Prostate gland (tissue), 2 donors: ENCODE data around the gene GTPBP1. TPM values are rescaled to one million over a fixed set of nuclear protein-coding genes. Genes with fewer than 3 reads are reported as not detected.

Experiments used
- DNase-seq: peaks from one replicate; pipeline ENCODE4 v3.0.0-alpha.2; 2019; ENCODE audit warnings: low spot score
- H3K27ac ChIP-seq, 2 donors: fragments of 200-600 bp; sonication (generic); 2 replicates each; pipeline ENCODE4 v1.5.1; 2017 to 2019
- H3K27me3 ChIP-seq: fragments of 200-600 bp; sonication (generic); replicated peaks from 2 replicates; pipeline ENCODE4 v1.5.1; 2019; ENCODE audit not compliant: insufficient read depth
- H3K36me3 ChIP-seq, 2 donors: fragments of 200-600 bp; sonication (generic); 1 replicate in 1 of 2; 2 replicates in 1 of 2; pipeline versions ENCODE4 v1.5.1 to v1.8.1; 2017 to 2019
- H3K4me1 ChIP-seq: fragments of 200-600 bp; sonication (generic); replicated peaks from 2 replicates; pipeline ENCODE4 v1.5.1; 2019
- H3K4me3 ChIP-seq, 2 donors: fragments of 200-600 bp; sonication (generic); 2 replicates each; pipeline ENCODE4 v1.5.1; 2017 to 2019
- H3K9me3 ChIP-seq: fragments of 200-600 bp; sonication (generic); 2 replicates; pipeline ENCODE4 v1.5.1; 2017
- CTCF ChIP-seq, 4 experiments: fragments of 200-600 bp in 2 of 4; fragments of 450-650 bp in 2 of 4; sonication (generic) in 2 of 4; IDR thresholded peaks; 1 replicate in 3 of 4; 2 replicates in 1 of 4; pipeline ENCODE4 v1.5.1; 2016 to 2019; ENCODE audit warnings: antibody characterized with exemption in 4 of 4, mild to moderate bottlenecking in 2 of 4, moderate library complexity in 2 of 4
- POLR2A ChIP-seq: fragments of 450-650 bp; IDR thresholded peaks from one replicate; pipeline ENCODE4 v1.6.1; 2016; ENCODE audit warnings: antibody characterized with exemption, mild to moderate bottlenecking
- POLR2AphosphoS5 ChIP-seq: sonication (generic); formaldehyde crosslinking; IDR thresholded peaks from one replicate; pipeline ENCODE4 v1.6.1; 2017; ENCODE audit warnings: antibody characterized with exemption
- WGBS: methylation state at CpG from one replicate; pipeline ENCODE4 v1.1.5; 2018; 5-methylcytosine and 5-hydroxymethylcytosine counted together
- intact Hi-C: fragments of 100-400 bp; cut with DNase I; formaldehyde crosslinking; loops from one replicate; pipeline ENCODE4 v1.14.2; 2022
- total RNA-seq, 2 donors: library from RNA; depleted of rRNA; stranded (reverse); fragments of >200 nt; gene quantifications; one replicate each; pipeline ENCODE4 v1.1.0, GENCODE V29; 2016

GTPBP1 gene
- total RNA-seq, 2 donors from 2014 or later, result 61.9 to 74.5 TPM

- H3K27ac ChIP-seq, result no peak overlapping the region
- H3K4me1 ChIP-seq, result peaks cover 5% of the 10 kb centered on the region
- no peaks in the 10 kb centered on the region for H3K27me3 ChIP-seq
- DNase-seq, result no peak
- H3K36me3 ChIP-seq, result peaks cover 0 to 12% of the 10 kb centered on the region in 2 donors
- intact Hi-C loops, result no loop called here
- no peak for TF ChIP-seq POLR2A
- no peak for TF ChIP-seq POLR2AphosphoS5
- no peak for TF ChIP-seq CTCF (IDR thresholded peaks at IDR 0.05)
- WGBS, result 81% methylated on average over 11 of the region's 11 CpGs
- no peaks in the 10 kb centered on the region for H3K9me3 ChIP-seq
- H3K4me3 ChIP-seq, result no peak overlapping the region
Measured at GRCh38 chr22:38712486-38713207, 6.9 kb downstream of the GTPBP1 start.

GRCh38 chr22:38713921-38714320, 8.2 kb downstream of the GTPBP1 start:
- no peaks in the 10 kb centered on the region for H3K9me3 ChIP-seq
- no peak overlapping the region for H3K27ac ChIP-seq
- WGBS, result 86% methylated on average over 8 of the region's 8 CpGs
- no peak overlapping the region for H3K4me3 ChIP-seq
- intact Hi-C loops, result no loop called here
- TF ChIP-seq CTCF (IDR thresholded peaks at IDR 0.05), result no peak
- no peak for TF ChIP-seq POLR2A
- no peak for TF ChIP-seq POLR2AphosphoS5
- DNase-seq, result no peak
- no peaks in the 10 kb centered on the region for H3K4me1 ChIP-seq
- no peaks in the 10 kb centered on the region for H3K27me3 ChIP-seq
- H3K36me3 ChIP-seq, result peaks cover 0 to 12% of the 10 kb centered on the region in 2 donors

GRCh38 chr22:38715176-38715764, 9.5 kb downstream of the GTPBP1 start:
- intact Hi-C loops, result no loop called here
- DNase-seq, result no peak
- no peak overlapping the region for H3K27ac ChIP-seq
- H3K36me3 ChIP-seq, result peaks cover 0 to 12% of the 10 kb centered on the region in 2 donors
- H3K4me1 ChIP-seq, result no peaks in the 10 kb centered on the region
- WGBS, result 85% methylated on average over 9 of the region's 9 CpGs
- H3K9me3 ChIP-seq, result no peaks in the 10 kb centered on the region
- H3K27me3 ChIP-seq, result no peaks in the 10 kb centered on the region
- TF ChIP-seq POLR2A (no peak), CTCF (IDR thresholded peaks at IDR 0.05) (no peak), POLR2AphosphoS5 (no peak)
- H3K4me3 ChIP-seq, result no peak overlapping the region

- Histone ChIP-seq H3K27ac (no peak overlapping the region), H3K27me3 (no peaks in the 10 kb centered on the region), H3K4me1 (no peaks in the 10 kb centered on the region), H3K9me3 (no peaks in the 10 kb centered on the region), H3K4me3 (no peak overlapping the region), H3K36me3 (peaks cover 0 to 12% of the 10 kb centered on the region in 2 donors)
- WGBS, result 94% methylated on average over 15 of the region's 15 CpGs
- TF ChIP-seq POLR2AphosphoS5 (no peak), POLR2A (no peak), CTCF (IDR thresholded peaks at IDR 0.05) (no peak)
- intact Hi-C loops, result no loop called here
- no peak for DNase-seq
Measured at GRCh38 chr22:38715852-38716251, 10.1 kb downstream of the GTPBP1 start.

GRCh38 chr22:38716271-38716670, 10.5 kb downstream of the GTPBP1 start:
- WGBS, result 80% methylated on average over 10 of the region's 10 CpGs

More at GRCh38 chr22:38716271-38716670, 10.5 kb downstream of the GTPBP1 start:
- Histone ChIP-seq H3K4me3 (no peak overlapping the region), H3K4me1 (no peaks in the 10 kb centered on the region), H3K27ac (no peak overlapping the region), H3K27me3 (no peaks in the 10 kb centered on the region), H3K9me3 (no peaks in the 10 kb centered on the region), H3K36me3 (peaks cover 0 to 12% of the 10 kb centered on the region in 2 donors)
- DNase-seq, result no peak
- intact Hi-C loops, result no loop called here
- TF ChIP-seq POLR2A, result no peak
- no peak for TF ChIP-seq CTCF (IDR thresholded peaks at IDR 0.05)
- TF ChIP-seq POLR2AphosphoS5, result no peak
